Right atrium auricular region (tissue), 2 donors: ENCODE data around the gene SLC22A25. TPM values are rescaled to one million over a fixed set of nuclear protein-coding genes. Genes with fewer than 3 reads are reported as not detected.

Experiments
- DNase-seq: peaks from one replicate; pipeline ENCODE4 v3.0.0-alpha.2; 2019; ENCODE audit warnings: low spot score
- H3K27ac ChIP-seq, 2 donors: fragments of 200-600 bp; sonication (generic); 1 replicate in 1 of 2; 2 replicates in 1 of 2; pipeline ENCODE4 v1.5.1; 2016 to 2019
- H3K27me3 ChIP-seq, 2 donors: fragments of 200-600 bp; sonication (generic); one replicate each; pipeline versions ENCODE4 v1.5.1 to v1.6.0; 2017 to 2019
- H3K36me3 ChIP-seq: fragments of 200-600 bp; sonication (generic); one replicate; pipeline ENCODE4 v1.5.1; 2016
- H3K4me1 ChIP-seq, 2 donors: fragments of 200-600 bp; sonication (generic); one replicate each; pipeline versions ENCODE4 v1.5.1 to v1.6.0; 2017 to 2019
- H3K4me3 ChIP-seq, 2 donors: fragments of 200-600 bp; sonication (generic); 1 replicate in 1 of 2; 2 replicates in 1 of 2; pipeline ENCODE4 v1.5.1; 2017 to 2019; ENCODE audit warnings: mild to moderate bottlenecking in 1 of 2, moderate library complexity in 1 of 2
- H3K9me3 ChIP-seq, 2 donors: fragments of 200-600 bp; sonication (generic); one replicate each; pipeline ENCODE4 v1.5.1; 2019
- total RNA-seq, 2 donors: library from RNA; depleted of rRNA; stranded (reverse); fragments of >200 nt; gene quantifications; one replicate each; pipeline ENCODE4 v1.1.0, GENCODE V29; 2016
- TF ChIP-seq, protein P1 (sequence below), 2 donors: fragments of 200-600 bp; sonication (generic); IDR thresholded peaks; one replicate each; pipeline ENCODE4 v1.5.1; 2019; ENCODE audit warnings: antibody characterized with exemption in 2 of 2

Gene SLC22A25
- total RNA-seq: not detected

DNA sequence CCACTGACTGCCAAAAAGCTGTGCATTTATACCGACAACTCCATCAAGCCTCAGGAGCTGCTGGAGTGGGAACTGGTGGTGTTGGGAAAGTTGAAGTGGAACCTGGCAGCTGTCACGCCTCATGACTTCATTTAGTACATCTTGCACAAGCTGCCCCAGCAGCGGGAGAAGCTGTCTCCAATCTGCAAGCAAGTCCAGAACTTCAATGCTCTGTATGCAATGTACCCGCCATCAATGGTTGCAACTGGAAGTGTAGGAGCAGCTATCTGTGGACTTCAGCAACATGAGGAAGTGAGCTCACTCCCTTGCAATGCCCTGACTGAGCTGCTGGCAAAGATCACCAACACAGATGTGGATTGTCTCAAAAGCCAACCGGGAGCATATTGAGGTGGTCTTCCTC, at the start of gene SLC22A25:
TSS of gene SLC22A25 (minus strand) at position 67 of the 400 bp plus-strand sequence. CDS start 13,947 bp downstream, outside the sequence.
- no peaks in the 10 kb centered on the region for H3K9me3 ChIP-seq
- no peak within 1 kb of the TSS for H3K4me3 ChIP-seq
- H3K27ac ChIP-seq: no peak within 1 kb of the TSS
- H3K4me1 ChIP-seq: no peaks in the 10 kb centered on the region
- TF ChIP-seq, protein P1, sequence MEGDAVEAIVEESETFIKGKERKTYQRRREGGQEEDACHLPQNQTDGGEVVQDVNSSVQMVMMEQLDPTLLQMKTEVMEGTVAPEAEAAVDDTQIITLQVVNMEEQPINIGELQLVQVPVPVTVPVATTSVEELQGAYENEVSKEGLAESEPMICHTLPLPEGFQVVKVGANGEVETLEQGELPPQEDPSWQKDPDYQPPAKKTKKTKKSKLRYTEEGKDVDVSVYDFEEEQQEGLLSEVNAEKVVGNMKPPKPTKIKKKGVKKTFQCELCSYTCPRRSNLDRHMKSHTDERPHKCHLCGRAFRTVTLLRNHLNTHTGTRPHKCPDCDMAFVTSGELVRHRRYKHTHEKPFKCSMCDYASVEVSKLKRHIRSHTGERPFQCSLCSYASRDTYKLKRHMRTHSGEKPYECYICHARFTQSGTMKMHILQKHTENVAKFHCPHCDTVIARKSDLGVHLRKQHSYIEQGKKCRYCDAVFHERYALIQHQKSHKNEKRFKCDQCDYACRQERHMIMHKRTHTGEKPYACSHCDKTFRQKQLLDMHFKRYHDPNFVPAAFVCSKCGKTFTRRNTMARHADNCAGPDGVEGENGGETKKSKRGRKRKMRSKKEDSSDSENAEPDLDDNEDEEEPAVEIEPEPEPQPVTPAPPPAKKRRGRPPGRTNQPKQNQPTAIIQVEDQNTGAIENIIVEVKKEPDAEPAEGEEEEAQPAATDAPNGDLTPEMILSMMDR (IDR thresholded peaks at IDR 0.05): no peak
- no peaks in the 10 kb centered on the region for H3K36me3 ChIP-seq
- DNase-seq: no peak
- no peaks in the 10 kb centered on the region for H3K27me3 ChIP-seq

DNA sequence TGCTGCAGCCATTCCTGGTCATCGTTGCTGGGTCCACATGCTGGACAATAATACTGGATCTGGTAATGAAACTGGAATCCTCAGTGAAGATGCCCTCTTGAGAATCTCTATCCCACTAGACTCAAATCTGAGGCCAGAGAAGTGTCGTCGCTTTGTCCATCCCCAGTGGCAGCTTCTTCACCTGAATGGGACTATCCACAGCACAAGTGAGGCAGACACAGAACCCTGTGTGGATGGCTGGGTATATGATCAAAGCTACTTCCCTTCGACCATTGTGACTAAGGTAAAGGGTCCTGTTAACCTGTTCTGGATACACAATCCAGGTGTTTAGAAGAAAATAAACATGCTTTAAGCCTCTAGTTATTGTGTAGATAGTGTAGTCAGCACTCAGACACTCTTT, 46.9 kb upstream of the SLC22A25 start:
- no peaks in the 10 kb centered on the region for H3K4me1 ChIP-seq
- no peaks in the 10 kb centered on the region for H3K27me3 ChIP-seq
- H3K9me3 ChIP-seq: peaks cover 0 to 18% of the 10 kb centered on the region in 2 donors
- H3K27ac ChIP-seq: no peak overlapping the region
- no peak for DNase-seq
- H3K36me3 ChIP-seq: no peaks in the 10 kb centered on the region
- TF ChIP-seq, protein P1 (IDR thresholded peaks at IDR 0.05): no peak
- no peak overlapping the region for H3K4me3 ChIP-seq

DNA sequence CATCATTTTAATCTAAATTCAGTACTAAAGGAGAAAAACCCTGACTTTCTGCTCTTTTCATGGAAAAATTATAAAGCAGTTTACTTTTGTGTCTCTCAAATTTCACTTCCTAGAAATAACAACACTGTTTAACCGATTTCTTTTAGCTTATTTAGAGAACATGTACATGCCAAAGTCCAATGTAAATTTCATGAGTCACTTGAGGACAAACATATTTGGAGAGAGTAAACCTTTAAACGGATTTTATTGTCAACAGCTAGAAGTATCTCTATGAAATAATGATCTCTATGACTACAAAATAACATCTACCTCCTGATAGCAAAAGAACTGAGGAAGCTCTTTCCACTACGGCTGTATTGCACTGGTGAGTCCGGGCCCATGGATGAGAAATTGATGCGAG, 46.3 kb upstream of the SLC22A25 start:
- Histone ChIP-seq H3K27ac (no peak overlapping the region), H3K27me3 (no peaks in the 10 kb centered on the region), H3K4me3 (no peak overlapping the region), H3K36me3 (no peaks in the 10 kb centered on the region), H3K4me1 (no peaks in the 10 kb centered on the region), H3K9me3 (peaks cover 0 to 16% of the 10 kb centered on the region in 2 donors)
- DNase-seq: no peak
- TF ChIP-seq, protein P1 (IDR thresholded peaks at IDR 0.05): no peak

DNA sequence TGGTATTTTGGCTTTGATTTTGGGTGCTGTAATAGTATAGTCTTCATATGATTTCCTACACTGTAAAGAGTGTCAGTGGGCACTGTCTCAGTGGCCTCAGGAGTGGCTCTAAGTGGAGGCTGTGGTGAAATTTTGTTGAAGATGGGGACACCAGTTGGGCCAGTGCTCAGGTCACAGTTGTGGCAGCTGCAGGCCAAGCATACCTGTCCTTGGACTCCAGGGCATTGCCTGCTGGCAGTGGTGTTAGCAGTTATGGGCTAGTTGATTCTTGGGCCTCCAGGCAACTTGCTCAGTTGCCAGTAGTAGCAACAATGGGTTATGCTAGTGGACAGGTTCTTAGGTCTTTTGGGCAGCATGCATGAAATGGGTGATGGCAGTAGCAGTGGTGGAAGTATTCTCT, 39.2 kb upstream of the SLC22A25 start:
- Histone ChIP-seq H3K4me1 (no peaks in the 10 kb centered on the region), H3K27ac (no peak overlapping the region), H3K9me3 (peaks cover 0 to 6% of the 10 kb centered on the region in 2 donors), H3K36me3 (no peaks in the 10 kb centered on the region), H3K4me3 (no peak overlapping the region), H3K27me3 (no peaks in the 10 kb centered on the region)
- TF ChIP-seq, protein P1 (IDR thresholded peaks at IDR 0.05): no peak
- no peak for DNase-seq

DNA sequence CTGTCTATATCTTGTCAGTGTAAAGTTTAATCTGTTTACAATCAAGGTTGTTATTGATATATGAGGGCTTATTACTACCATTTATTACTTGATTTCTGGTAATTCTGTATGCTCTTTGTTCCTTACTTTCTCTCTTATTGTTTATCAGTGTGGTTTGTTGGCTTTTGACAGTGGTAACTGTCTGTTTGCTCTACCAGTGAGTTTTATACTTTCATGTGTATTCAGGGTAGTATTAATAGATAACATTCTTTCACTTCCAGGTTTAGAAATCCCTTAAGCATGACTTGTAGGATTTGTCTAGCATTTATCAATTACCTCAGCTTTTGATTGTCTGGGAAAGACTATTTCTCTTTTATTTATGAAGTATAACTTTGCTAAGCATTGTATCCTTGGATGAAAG, 37.5 kb upstream of the SLC22A25 start:
- H3K27ac ChIP-seq: no peak overlapping the region
- H3K4me3 ChIP-seq: no peak overlapping the region
- TF ChIP-seq, protein P1 (IDR thresholded peaks at IDR 0.05): no peak
- H3K9me3 ChIP-seq: no peaks in the 10 kb centered on the region
- H3K36me3 ChIP-seq: no peaks in the 10 kb centered on the region
- H3K27me3 ChIP-seq: no peaks in the 10 kb centered on the region
- H3K4me1 ChIP-seq: no peaks in the 10 kb centered on the region
- no peak for DNase-seq

DNA sequence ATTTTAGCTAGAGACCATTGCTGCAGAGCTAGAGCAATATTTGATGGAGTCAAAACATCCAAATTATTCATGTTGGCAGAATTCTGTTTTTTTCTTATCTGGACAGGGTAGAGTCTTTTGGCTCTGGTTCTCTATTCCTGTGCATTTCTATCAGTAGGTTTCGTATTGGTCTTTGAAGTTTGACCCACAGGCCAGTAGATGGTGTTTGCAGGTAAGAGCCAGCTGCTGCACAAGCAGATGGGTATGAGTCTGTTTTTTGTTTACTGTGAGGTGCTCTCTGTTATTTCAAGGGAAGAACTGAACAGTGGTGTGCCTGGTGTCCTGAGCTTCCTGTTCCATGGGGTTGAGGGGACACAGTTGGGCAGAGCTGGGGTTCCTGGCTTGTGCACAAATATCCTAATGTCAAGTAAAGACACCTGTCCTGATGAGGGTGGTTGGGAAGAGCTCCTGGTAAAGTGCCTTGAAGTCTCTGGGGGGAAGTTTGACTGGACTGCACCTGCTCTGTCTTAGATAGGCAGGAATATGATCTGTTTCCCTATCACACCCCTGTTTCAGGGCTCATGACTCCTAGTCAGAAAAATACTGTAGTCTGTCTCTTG, 34.0 kb upstream of the SLC22A25 start:
- no peaks in the 10 kb centered on the region for H3K36me3 ChIP-seq
- TF ChIP-seq, protein P1 (IDR thresholded peaks at IDR 0.05): no peak
- H3K27me3 ChIP-seq: no peaks in the 10 kb centered on the region
- no peak for DNase-seq
- H3K4me1 ChIP-seq: no peaks in the 10 kb centered on the region
- H3K4me3 ChIP-seq: no peak overlapping the region
- no peak overlapping the region for H3K27ac ChIP-seq
- no peaks in the 10 kb centered on the region for H3K9me3 ChIP-seq
